Measurements from ENCODE around the gene C11orf58.

DNA sequence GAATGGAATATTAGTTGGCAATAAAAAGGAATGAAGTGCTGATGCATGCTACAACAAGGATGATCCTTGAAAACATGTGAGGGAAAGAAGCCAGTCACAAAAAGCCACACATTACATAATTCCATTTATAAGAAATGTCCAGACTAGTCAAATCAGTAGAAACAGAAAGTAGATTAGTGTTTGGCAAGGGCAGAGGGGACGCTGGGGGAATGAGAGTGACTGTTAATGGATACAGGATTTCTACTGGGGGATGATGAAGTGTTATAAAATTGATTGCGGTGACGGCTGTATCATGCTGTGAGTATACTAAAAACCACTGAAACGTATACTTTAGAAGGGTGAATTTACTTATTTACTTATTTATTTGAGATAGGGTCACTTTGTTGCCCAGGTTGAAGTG lies 57.9 kb downstream of the C11orf58 start:
- TF ChIP-seq TAF1 (IDR thresholded peaks at IDR 0.05; ENCODE audit: borderline replicate concordance, low read depth, low read length), result no peak
- TF ChIP-seq POLR2A (IDR thresholded peaks at IDR 0.05; ENCODE audit: low read depth, low read length), result no peak
